CD4-positive, alpha-beta T cell (primary cell): ENCODE results near the gene SHANK3. TPM values are rescaled to one million over a fixed set of nuclear protein-coding genes. Genes with fewer than 3 reads are reported as not detected.

ENCODE experiments used
- ATAC-seq: fragments of 200-7000 bp; cut with Tn5 transposase; one replicate; pipeline ENCODE4 v1.10.0; 2022; ENCODE audit warnings: mild to moderate bottlenecking; ENCODE audit not compliant: poor library complexity
- CTCF ChIA-PET: fragments of 350-600 bp; sonication (Branson Sonifier 250); formaldehyde crosslinking; loops from one replicate; lab custom pipeline; 2021; ENCODE audit warnings: antibody characterized with exemption, inconsistent platforms; lab: Charles Lee
- POLR2A ChIA-PET: fragments of 350-600 bp; sonication (Branson Sonifier 250); formaldehyde crosslinking; loops from one replicate; lab custom pipeline; 2021; ENCODE audit warnings: antibody characterized with exemption, inconsistent platforms; lab: Charles Lee
- DNase-seq, 14 experiments: peaks; one replicate each; pipeline ENCODE4 v3.0.0-alpha.2; 2013 to 2020; ENCODE audit warnings: mixed read lengths in 2 of 14
- H3K27ac ChIP-seq, 2 donors: one replicate each; pipeline versions ENCODE4 v1.5.1 to v1.7.0; 2013; ENCODE audit warnings: low read length in 2 of 2, low read depth in 1 of 2, mild to moderate bottlenecking in 1 of 2
- H3K27me3 ChIP-seq, 2 experiments: 1 replicate in 1 of 2; 2 replicates in 1 of 2; pipeline versions ENCODE4 v1.6.1 to v1.7.0; 2013; ENCODE audit warnings: low read length in 2 of 2, control low read depth in 1 of 2, mild to moderate bottlenecking in 1 of 2, moderate library complexity in 1 of 2; ENCODE audit not compliant: insufficient read depth in 2 of 2, control insufficient read depth in 1 of 2
- H3K36me3 ChIP-seq: one replicate; pipeline ENCODE4 v1.6.1; 2013; ENCODE audit warnings: low read length, control low read depth; ENCODE audit not compliant: insufficient read depth
- H3K4me1 ChIP-seq: one replicate; pipeline ENCODE4 v1.6.1; 2013; ENCODE audit warnings: low read length, control low read depth; ENCODE audit not compliant: insufficient read depth
- H3K4me3 ChIP-seq: one replicate; pipeline ENCODE4 v1.5.1; 2013; ENCODE audit warnings: mild to moderate bottlenecking, low read length, moderate library complexity
- H3K9me3 ChIP-seq, 2 experiments: 1 replicate in 1 of 2; 2 replicates in 1 of 2; pipeline versions ENCODE4 v1.6.1 to v1.7.0; 2013; ENCODE audit warnings: low read length in 2 of 2, mild to moderate bottlenecking in 2 of 2, control low read depth in 1 of 2, moderate library complexity in 1 of 2; ENCODE audit not compliant: control insufficient read depth in 1 of 2, insufficient read depth in 1 of 2
- H3K27ac Mint-ChIP-seq: one replicate; pipeline ENCODE4 v1.8.0; 2020; ENCODE audit warnings: mixed read lengths
- H3K27me3 Mint-ChIP-seq: one replicate; pipeline ENCODE4 v1.8.0; 2021; ENCODE audit warnings: mixed read lengths
- H3K36me3 Mint-ChIP-seq: one replicate; pipeline ENCODE4 v1.8.0; 2021; ENCODE audit warnings: low read depth, mixed read lengths
- H3K4me1 Mint-ChIP-seq: one replicate; pipeline ENCODE4 v1.8.0; 2021; ENCODE audit warnings: low read depth, mixed read lengths
- H3K4me3 Mint-ChIP-seq: one replicate; pipeline ENCODE4 v1.8.0; 2020; ENCODE audit warnings: mild to moderate bottlenecking, mixed read lengths
- H3K9me3 Mint-ChIP-seq: one replicate; pipeline ENCODE4 v1.8.0; 2020; ENCODE audit warnings: mixed read lengths
- CTCF ChIP-seq: fragments of 200-600 bp; IDR thresholded peaks from one replicate; pipeline ENCODE4 v1.8.0; 2022; ENCODE audit warnings: antibody characterized with exemption, mild to moderate bottlenecking
- intact Hi-C, 2 experiments: fragments of 100-400 bp; cut with DNase I in 1 of 2; cut with micrococcal nuclease in 1 of 2; formaldehyde crosslinking; loops; one replicate each; pipeline versions ENCODE4 v1.15.1 to v1.9.0; 2023 to 2025; cut with DNase I, micrococcal nuclease
- total RNA-seq, 174 experiments: library from RNA in 2 of 174; stranded (reverse) in 2 of 174; gene quantifications; one replicate each; pipeline ENCODE4 v1.2.3 and lab custom pipeline; 2021 to 2026

Gene SHANK3
- total RNA-seq, 2 experiments from 2014 or later: not detected

DNA sequence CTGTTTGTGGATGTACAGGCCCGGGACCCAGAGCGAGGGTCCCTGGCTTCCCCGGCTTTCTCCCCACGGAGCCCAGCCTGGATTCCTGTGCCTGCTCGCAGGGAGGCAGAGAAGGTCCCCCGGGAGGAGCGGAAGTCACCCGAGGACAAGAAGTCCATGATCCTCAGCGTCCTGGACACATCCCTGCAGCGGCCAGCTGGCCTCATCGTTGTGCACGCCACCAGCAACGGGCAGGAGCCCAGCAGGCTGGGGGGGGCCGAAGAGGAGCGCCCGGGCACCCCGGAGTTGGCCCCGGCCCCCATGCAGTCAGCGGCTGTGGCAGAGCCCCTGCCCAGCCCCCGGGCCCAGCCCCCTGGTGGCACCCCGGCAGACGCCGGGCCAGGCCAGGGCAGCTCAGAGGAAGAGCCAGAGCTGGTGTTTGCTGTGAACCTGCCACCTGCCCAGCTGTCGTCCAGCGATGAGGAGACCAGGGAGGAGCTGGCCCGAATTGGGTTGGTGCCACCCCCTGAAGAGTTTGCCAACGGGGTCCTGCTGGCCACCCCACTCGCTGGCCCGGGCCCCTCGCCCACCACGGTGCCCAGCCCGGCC, 48.7 kb downstream of the SHANK3 start:
- no peak overlapping the region for H3K4me3 Mint-ChIP-seq
- Histone ChIP-seq H3K27ac (no peak overlapping the region), H3K27me3 (peaks cover 0 to 3% of the 10 kb centered on the region in 2 experiments), H3K9me3 (peaks cover 0 to 5% of the 10 kb centered on the region in 2 experiments), H3K36me3 (no peaks in the 10 kb centered on the region), H3K4me3 (no peak overlapping the region), H3K4me1 (no peaks in the 10 kb centered on the region)
- no peak for ATAC-seq
- no peaks in the 10 kb centered on the region for H3K4me1 Mint-ChIP-seq
- POLR2A ChIA-PET: no interaction called here
- intact Hi-C loops: no loop called here
- no peak overlapping the region for H3K27ac Mint-ChIP-seq
- CTCF ChIA-PET: no interaction called here
- no peaks in the 10 kb centered on the region for H3K9me3 Mint-ChIP-seq
- DNase-seq: no peak
- H3K36me3 Mint-ChIP-seq: no peaks in the 10 kb centered on the region
- no peaks in the 10 kb centered on the region for H3K27me3 Mint-ChIP-seq
- TF ChIP-seq CTCF: no peak

- H3K4me3 Mint-ChIP-seq: no peak overlapping the region
- Histone ChIP-seq H3K36me3 (no peaks in the 10 kb centered on the region), H3K4me3 (no peak overlapping the region), H3K27ac (no peak overlapping the region), H3K9me3 (peaks cover 0 to 5% of the 10 kb centered on the region in 2 experiments), H3K27me3 (peaks cover 0 to 3% of the 10 kb centered on the region in 2 experiments), H3K4me1 (no peaks in the 10 kb centered on the region)
- no peak overlapping the region for H3K27ac Mint-ChIP-seq
- ATAC-seq: no peak
- H3K36me3 Mint-ChIP-seq: no peaks in the 10 kb centered on the region
- no peaks in the 10 kb centered on the region for H3K9me3 Mint-ChIP-seq
- intact Hi-C loops: no loop called here
- CTCF ChIA-PET: no interaction called here
- DNase-seq: no peak
- H3K4me1 Mint-ChIP-seq: no peaks in the 10 kb centered on the region
- H3K27me3 Mint-ChIP-seq: no peaks in the 10 kb centered on the region
- POLR2A ChIA-PET: no interaction called here
- TF ChIP-seq CTCF: no peak
Measured at GRCh38 chr22:50722048-50722701, 49.6 kb downstream of the SHANK3 start.

Other genes with a start within 250 kb of the SHANK3 start
- gene SBF1, start 197.8 kb upstream of the SHANK3 start, total RNA-seq: 100 to 1,000 TPM; 220 to 227 TPM
- 1 to 10 TPM; 1.1 to 1.6 TPM for gene ADM2, start 191.3 kb upstream of the SHANK3 start, total RNA-seq
- not detected for gene MIOX, start 186.0 kb upstream of the SHANK3 start, total RNA-seq
- 100 to 1,000 TPM; 107 to 114 TPM for gene LMF2, start 165.1 kb upstream of the SHANK3 start, total RNA-seq
- gene NCAPH2, start 164.6 kb upstream of the SHANK3 start, total RNA-seq: 100 to 1,000 TPM; 184 to 185 TPM
- gene SCO2, start 147.2 kb upstream of the SHANK3 start, total RNA-seq: 1 to 10 TPM in 1 of 2 experiments, under 1 TPM in 1; 0.61 to 5.6 TPM
- gene TYMP, start 142.8 kb upstream of the SHANK3 start, total RNA-seq: 10 to 100 TPM in 1 of 2 experiments, 1 to 10 TPM in 1; 9.9 to 10.0 TPM
- 1 to 10 TPM; 2.3 TPM for gene KLHDC7B, start 126.9 kb upstream of the SHANK3 start, total RNA-seq
- gene SYCE3, start 109.9 kb upstream of the SHANK3 start, total RNA-seq: not detected
- gene CPT1B, start 94.4 kb upstream of the SHANK3 start, total RNA-seq: 10 to 100 TPM; 59.1 to 68.3 TPM
- 100 to 1,000 TPM; 152 to 156 TPM for gene CHKB, start 90.0 kb upstream of the SHANK3 start, total RNA-seq
- under 1 TPM; 0.31 to 0.52 TPM for gene MAPK8IP2, start 72.0 kb upstream of the SHANK3 start, total RNA-seq
- 10 to 100 TPM; 52.3 to 54.4 TPM for gene ARSA, start 44.7 kb upstream of the SHANK3 start, total RNA-seq
- gene ACR, start 65.4 kb downstream of the SHANK3 start, total RNA-seq: not detected
- gene RABL2B, start 110.8 kb downstream of the SHANK3 start, total RNA-seq: 10 to 100 TPM; 36.0 to 37.3 TPM